WERI-Rb-1 (cell line): ENCODE measurements around the gene EHF.

ENCODE experiments used
- DNase-seq: peaks from one replicate; pipeline ENCODE4 v3.0.0-alpha.2; 2020
- H3K27ac ChIP-seq: fragments of 250-450 bp; sonication (Bioruptor Pico); 2 replicates; pipeline ENCODE4 v1.5.1; 2020; ENCODE audit warnings: mild to moderate bottlenecking, moderate library complexity
- H3K27me3 ChIP-seq: fragments of 250-450 bp; sonication (Bioruptor Pico); 2 replicates; pipeline ENCODE4 v1.5.1; 2021; ENCODE audit warnings: mild to moderate bottlenecking, low read depth, moderate library complexity; ENCODE audit not compliant: insufficient read depth, severe bottlenecking
- H3K36me3 ChIP-seq: fragments of 250-450 bp; sonication (Bioruptor Pico); 2 replicates; pipeline ENCODE4 v1.5.1; 2020; ENCODE audit warnings: mild to moderate bottlenecking, moderate library complexity
- H3K4me3 ChIP-seq: 2 replicates; pipeline ENCODE4 v1.5.1; 2011; ENCODE audit warnings: low read depth, mild to moderate bottlenecking, control low read depth, low read length
- H3K9me3 ChIP-seq: fragments of 250-450 bp; sonication (Bioruptor Pico); 2 replicates; pipeline ENCODE4 v1.5.1; 2021; ENCODE audit warnings: mild to moderate bottlenecking, moderate library complexity; ENCODE audit not compliant: severe bottlenecking
- CTCF ChIP-seq: IDR thresholded peaks from 2 replicates; pipeline ENCODE4 v1.5.1; 2011; ENCODE audit warnings: low read depth, mild to moderate bottlenecking, control low read depth, inconsistent platforms, low read length

EHF gene

DNA sequence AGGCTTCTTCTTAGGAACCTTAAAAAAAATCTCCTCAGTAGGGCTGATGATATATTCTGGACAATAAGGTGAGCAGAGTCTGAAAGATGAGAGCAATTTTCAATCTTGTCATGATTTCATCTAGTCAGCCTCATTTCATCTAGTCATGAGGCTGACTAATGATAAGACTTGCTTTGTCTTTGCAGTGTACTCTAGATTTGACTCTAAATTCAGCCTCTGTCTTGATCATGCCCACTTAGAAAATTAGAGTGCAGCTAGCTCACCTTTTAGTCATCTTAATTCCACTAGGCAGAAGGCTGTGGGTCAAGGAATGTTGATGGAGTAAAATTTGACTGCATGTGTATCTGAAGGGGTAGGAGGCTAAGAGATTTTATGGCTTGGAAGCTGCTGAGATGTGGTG lies 5.5 kb downstream of the EHF start:
- Histone ChIP-seq H3K4me3 (no peak overlapping the region), H3K27me3 (no peaks in the 10 kb centered on the region), H3K27ac (no peak overlapping the region), H3K9me3 (no peaks in the 10 kb centered on the region), H3K36me3 (no peaks in the 10 kb centered on the region)
- DNase-seq, result no peak
- no peak for TF ChIP-seq CTCF

- no peak for DNase-seq
- H3K27me3 ChIP-seq, result no peaks in the 10 kb centered on the region
- H3K9me3 ChIP-seq, result no peaks in the 10 kb centered on the region
- no peak for TF ChIP-seq CTCF
- no peaks in the 10 kb centered on the region for H3K36me3 ChIP-seq
- H3K4me3 ChIP-seq, result no peak overlapping the region
- no peak overlapping the region for H3K27ac ChIP-seq
Measured at GRCh38 chr11:34627197-34627596, 6.3 kb downstream of the EHF start.

DNA sequence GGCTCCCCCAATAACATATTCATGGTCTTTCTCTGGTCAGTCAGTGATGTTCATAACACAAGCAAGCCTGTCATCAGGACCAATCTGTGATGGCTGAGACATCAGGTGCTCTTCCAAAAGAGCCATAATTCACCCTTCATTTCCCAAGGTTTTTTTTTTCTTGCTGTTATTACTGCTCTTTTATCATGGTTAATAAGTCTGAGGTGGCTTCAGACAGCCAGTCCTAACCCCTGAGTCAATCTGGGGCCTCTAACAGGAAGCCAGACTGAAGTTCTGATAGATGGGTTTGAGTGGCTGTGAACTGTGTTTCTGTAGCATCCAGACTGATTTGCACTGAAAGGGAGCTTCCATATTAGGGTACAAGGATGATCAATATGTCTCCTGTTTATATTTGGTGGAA lies 8.8 kb downstream of the EHF start:
- H3K27me3 ChIP-seq, result no peaks in the 10 kb centered on the region
- no peaks in the 10 kb centered on the region for H3K9me3 ChIP-seq
- no peaks in the 10 kb centered on the region for H3K36me3 ChIP-seq
- no peak overlapping the region for H3K27ac ChIP-seq
- no peak overlapping the region for H3K4me3 ChIP-seq
- no peak for DNase-seq
- TF ChIP-seq CTCF, result no peak

GRCh38 chr11:34630544-34630943 lies 9.7 kb downstream of the EHF start:
- no peak for TF ChIP-seq CTCF
- H3K9me3 ChIP-seq, result no peaks in the 10 kb centered on the region
- H3K27ac ChIP-seq, result no peak overlapping the region
- no peak for DNase-seq
- no peaks in the 10 kb centered on the region for H3K36me3 ChIP-seq
- no peaks in the 10 kb centered on the region for H3K27me3 ChIP-seq
- no peak overlapping the region for H3K4me3 ChIP-seq

GRCh38 chr11:34631297-34631696 lies 10.4 kb downstream of the EHF start:
- no peak overlapping the region for H3K4me3 ChIP-seq
- DNase-seq, result no peak
- H3K9me3 ChIP-seq, result no peaks in the 10 kb centered on the region
- no peak for TF ChIP-seq CTCF
- no peaks in the 10 kb centered on the region for H3K36me3 ChIP-seq
- no peaks in the 10 kb centered on the region for H3K27me3 ChIP-seq
- H3K27ac ChIP-seq, result no peak overlapping the region

GRCh38 chr11:34631737-34632104 lies 10.8 kb downstream of the EHF start:
- H3K36me3 ChIP-seq, result no peaks in the 10 kb centered on the region
- H3K4me3 ChIP-seq, result no peak overlapping the region
- DNase-seq, result no peak
- no peaks in the 10 kb centered on the region for H3K27me3 ChIP-seq
- H3K27ac ChIP-seq, result no peak overlapping the region
- no peak for TF ChIP-seq CTCF
- H3K9me3 ChIP-seq, result no peaks in the 10 kb centered on the region
